ENCODE data around the gene ZNF670.
"Not testable (repeated sequence)": the region's sequence is repeated elsewhere in the genome, so short reads cannot be mapped to it uniquely, and the experiment has no call there.

ZNF670 gene

GRCh38 chr1:247037511-247038320, 40.9 kb downstream of the ZNF670 start:
- no peak for DNase-seq

DNA sequence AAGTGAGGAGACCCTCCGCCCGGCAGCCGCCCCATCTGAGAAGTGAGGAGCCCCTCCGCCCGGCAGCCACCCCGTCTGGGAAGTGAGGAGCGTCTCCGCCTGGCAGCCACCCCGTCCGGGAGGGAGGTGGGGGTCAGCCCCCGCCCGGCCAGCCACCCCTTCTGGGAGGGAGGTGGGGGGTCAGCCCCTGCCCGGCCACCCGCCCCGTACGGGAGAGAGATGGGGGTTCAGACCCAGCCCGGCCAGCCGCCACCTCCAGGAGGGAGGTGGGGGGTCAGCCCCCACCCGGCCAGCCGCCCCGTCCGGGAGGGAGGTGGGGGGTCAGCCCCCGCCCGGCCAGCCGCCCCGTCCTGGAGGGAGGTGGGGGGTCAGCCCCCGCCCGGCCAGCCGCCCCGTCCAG, 46.3 kb downstream of the ZNF670 start:
- not testable (repeated sequence) for DNase-seq
